HepG2 (cell line): ENCODE measurements around the gene TTC8. TPM values are rescaled to one million over a fixed set of nuclear protein-coding genes. Genes with fewer than 3 reads are reported as not detected.

ENCODE experiments used
- ELF3 ChIP-seq: IDR thresholded peaks from 2 replicates; pipeline ENCODE4 v1.6.1; 2016; ENCODE audit warnings: missing genetic modification reagents, missing compliant biosample characterization
- FOXK1 ChIP-seq: sonication (generic); formaldehyde crosslinking; IDR thresholded peaks from 2 replicates; pipeline ENCODE4 v1.4.0; 2020; ENCODE audit warnings: low read depth, missing genetic modification reagents, borderline replicate concordance
- HNRNPLL ChIP-seq: fragments of 200-400 bp; formaldehyde crosslinking; IDR thresholded peaks from 2 replicates; pipeline ENCODE4 v1.6.1; 2017; ENCODE audit warnings: mild to moderate bottlenecking, low read depth, low read length; ENCODE audit not compliant: poor library complexity, severe bottlenecking
- MED8 ChIP-seq: sonication (generic); formaldehyde crosslinking; IDR thresholded peaks from 2 replicates; pipeline ENCODE4 v1.8.1; 2023; ENCODE audit warnings: mild to moderate bottlenecking, missing genetic modification reagents; ENCODE audit not compliant: insufficient replicate concordance
- MYNN ChIP-seq: sonication (generic); formaldehyde crosslinking; IDR thresholded peaks from 2 replicates; pipeline ENCODE4 v1.4.0; 2020; ENCODE audit warnings: mild to moderate bottlenecking, low read depth, missing genetic modification reagents
- POLR2AphosphoS2 ChIP-seq: IDR thresholded peaks from 2 replicates; pipeline ENCODE4 v1.6.1; 2011; ENCODE audit warnings: low read depth, low read length, improper control_type of control experiment
- RNF2 ChIP-seq: fragments of 450-650 bp; conservative IDR thresholded peaks from 2 replicates; pipeline ENCODE4 v1.6.1; 2016; ENCODE audit warnings: low read depth
- SCMH1 ChIP-seq: sonication (generic); formaldehyde crosslinking; IDR thresholded peaks from 2 replicates; pipeline ENCODE4 v1.9.0; 2021; ENCODE audit warnings: missing genetic modification reagents, mild to moderate bottlenecking, borderline replicate concordance
- SETDB1 ChIP-seq: sonication (generic); formaldehyde crosslinking; IDR thresholded peaks from 2 replicates; pipeline ENCODE4 v1.5.1; 2020; ENCODE audit warnings: missing genetic modification reagents, mild to moderate bottlenecking, borderline replicate concordance
- TAF15 ChIP-seq: fragments of 200-400 bp; formaldehyde crosslinking; IDR thresholded peaks from one replicate; pipeline ENCODE4 v1.6.1; 2018; ENCODE audit warnings: mild to moderate bottlenecking, low read depth, low read length; ENCODE audit not compliant: poor library complexity, severe bottlenecking
- TBL1XR1 ChIP-seq: fragments of 150-350 bp; IDR thresholded peaks from 2 replicates; pipeline ENCODE4 v1.6.1; 2014; ENCODE audit warnings: borderline replicate concordance, low read length; ENCODE audit not compliant: partially characterized antibody
- ZBTB7A ChIP-seq: sonication (generic); formaldehyde crosslinking; IDR thresholded peaks from 2 replicates; pipeline ENCODE4 v1.8.0; 2022; ENCODE audit warnings: mild to moderate bottlenecking, missing genetic modification reagents
- ZMYM4 ChIP-seq: sonication (generic); formaldehyde crosslinking; IDR thresholded peaks from 2 replicates; pipeline ENCODE4 v1.8.1; 2023; ENCODE audit warnings: mild to moderate bottlenecking, missing genetic modification reagents
- ZNF207 ChIP-seq: fragments of 450-650 bp; IDR thresholded peaks from 2 replicates; pipeline ENCODE4 v1.6.1; 2016; ENCODE audit warnings: antibody characterized with exemption, borderline replicate concordance
- ZNF326 ChIP-seq: sonication (generic); formaldehyde crosslinking; IDR thresholded peaks from 2 replicates; pipeline ENCODE4 v1.4.0; 2020; ENCODE audit warnings: missing genetic modification reagents, borderline replicate concordance
- ZNF510 ChIP-seq: sonication (generic); formaldehyde crosslinking; IDR thresholded peaks from 2 replicates; pipeline ENCODE4 v1.4.0; 2020; ENCODE audit warnings: low read depth, mild to moderate bottlenecking, missing genetic modification reagents
- ZNF614 ChIP-seq: IDR thresholded peaks from 2 replicates; pipeline ENCODE4 v1.6.1; 2018; ENCODE audit warnings: missing biosample characterization, missing genetic modification reagents, inconsistent platforms, borderline replicate concordance
- ZNF652 ChIP-seq: IDR thresholded peaks from 2 replicates; pipeline ENCODE4 v1.6.1; 2016; ENCODE audit warnings: low read depth, borderline replicate concordance
- ZNF777 ChIP-seq: sonication (generic); formaldehyde crosslinking; IDR thresholded peaks from 2 replicates; pipeline ENCODE4 v1.4.0; 2020; ENCODE audit warnings: missing genetic modification reagents
- ZNF781 ChIP-seq: sonication (generic); formaldehyde crosslinking; IDR thresholded peaks from 2 replicates; pipeline ENCODE4 v1.5.1; 2020; ENCODE audit warnings: borderline replicate concordance, mild to moderate bottlenecking, missing genetic modification reagents; ENCODE audit errors: not compliant biosample characterization
- ZNF816 ChIP-seq: sonication (generic); formaldehyde crosslinking; IDR thresholded peaks from 2 replicates; pipeline ENCODE4 v1.8.0; 2022; ENCODE audit warnings: missing genetic modification reagents, mild to moderate bottlenecking, borderline replicate concordance
- polyA plus RNA-seq, 8 experiments: library from polyadenylated mRNA; depleted of rRNA in 3 of 8; stranded (reverse) in 7 of 8; unstranded in 1 of 8; fragments of >200 nt; fragmentation: Illumina TruSeq in 4 of 8; extraction: Trizol in 4 of 8; gene quantifications; 2 replicates each; pipeline versions ENCODE4 v1.2.1 to v1.2.3, GENCODE V29; 2011 to 2016; ENCODE audit warnings: low read depth in 4 of 8, missing spikeins in 1 of 8, mixed read lengths in 1 of 8; ENCODE audit not compliant: insufficient read depth in 1 of 8
- total RNA-seq, 5 experiments: library from RNA; depleted of rRNA; stranded (reverse); fragments of >200 nt; fragmentation: Illumina TruSeq; extraction: Trizol; gene quantifications; 2 replicates each; pipeline ENCODE4 v1.2.3, GENCODE V29; 2016; ENCODE audit warnings: low read depth in 1 of 5
- TF ChIP-seq, protein P1 (sequence below): IDR thresholded peaks from 2 replicates; pipeline ENCODE4 v1.6.1; 2018; ENCODE audit warnings: missing genetic modification reagents
- TF ChIP-seq, protein P2 (sequence below): sonication (generic); formaldehyde crosslinking; conservative IDR thresholded peaks from 2 replicates; pipeline ENCODE4 v1.8.0; 2022; ENCODE audit warnings: mild to moderate bottlenecking, moderate library complexity, missing genetic modification reagents
- TF ChIP-seq, protein P3 (sequence below): sonication (generic); formaldehyde crosslinking; IDR thresholded peaks from 2 replicates; pipeline ENCODE4 v1.4.0; 2020; ENCODE audit warnings: missing genetic modification reagents, borderline replicate concordance
- TF ChIP-seq, protein P4 (sequence below): sonication (generic); formaldehyde crosslinking; IDR thresholded peaks from 2 replicates; pipeline ENCODE4 v1.8.0; 2022; ENCODE audit warnings: mild to moderate bottlenecking, missing genetic modification reagents, moderate library complexity

The TTC8 gene
- total and polyA plus RNA-seq, 2 of the 13 experiments (the other 11 are each of a cell fraction or from before 2014, with no cell fraction given), result 13.8 to 15.2 TPM

DNA sequence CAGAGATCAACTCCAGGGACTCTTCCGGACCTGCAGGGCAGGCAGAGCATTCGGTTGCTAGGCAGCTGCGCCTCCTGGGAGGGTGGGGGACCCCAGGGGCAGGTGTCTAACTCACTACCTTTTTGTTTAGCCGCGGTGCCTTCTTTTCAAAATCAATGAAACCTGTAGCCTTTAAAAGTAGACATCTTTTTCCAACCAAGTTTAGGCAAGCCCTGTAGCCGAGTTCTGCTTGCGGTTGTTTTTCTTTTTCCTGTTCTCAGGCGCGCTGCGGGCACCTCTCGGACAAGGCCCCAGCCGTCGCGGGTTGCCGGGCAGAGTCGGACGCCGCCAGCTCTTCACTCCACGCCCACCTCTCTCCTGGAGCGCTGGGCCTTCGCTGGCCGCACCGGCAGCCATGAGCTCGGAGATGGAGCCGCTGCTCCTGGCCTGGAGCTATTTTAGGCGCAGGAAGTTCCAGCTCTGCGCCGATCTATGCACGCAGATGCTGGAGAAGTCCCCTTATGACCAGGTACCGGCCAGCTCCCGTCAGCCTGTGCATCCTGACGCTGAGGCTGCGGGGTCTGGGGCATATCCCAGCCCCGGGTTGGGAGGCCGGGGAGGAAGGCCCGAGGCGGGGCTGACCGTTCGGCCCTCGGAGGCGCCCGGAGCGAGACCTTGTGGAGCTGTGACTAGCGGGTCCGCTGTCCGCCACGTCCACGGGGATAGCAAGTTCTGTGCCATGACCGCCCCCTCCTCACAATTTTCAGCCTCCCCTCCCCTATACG lies at the start of gene TTC8 (continued):
- TF ChIP-seq ZNF510, result no peak
- no peak for TF ChIP-seq SCMH1 (CRISPR knock-in tag)
- TF ChIP-seq, protein P1, sequence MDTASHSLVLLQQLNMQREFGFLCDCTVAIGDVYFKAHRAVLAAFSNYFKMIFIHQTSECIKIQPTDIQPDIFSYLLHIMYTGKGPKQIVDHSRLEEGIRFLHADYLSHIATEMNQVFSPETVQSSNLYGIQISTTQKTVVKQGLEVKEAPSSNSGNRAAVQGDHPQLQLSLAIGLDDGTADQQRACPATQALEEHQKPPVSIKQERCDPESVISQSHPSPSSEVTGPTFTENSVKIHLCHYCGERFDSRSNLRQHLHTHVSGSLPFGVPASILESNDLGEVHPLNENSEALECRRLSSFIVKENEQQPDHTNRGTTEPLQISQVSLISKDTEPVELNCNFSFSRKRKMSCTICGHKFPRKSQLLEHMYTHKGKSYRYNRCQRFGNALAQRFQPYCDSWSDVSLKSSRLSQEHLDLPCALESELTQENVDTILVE (CRISPR knock-in tag), result no peak
- no peak for TF ChIP-seq ZNF781
- peak; percentile 72 for TF ChIP-seq MED8
- TF ChIP-seq RNF2, result 0 out of 2 replicates have a peak, but pooled peaks have one; percentile 60
- TF ChIP-seq, protein P2, sequence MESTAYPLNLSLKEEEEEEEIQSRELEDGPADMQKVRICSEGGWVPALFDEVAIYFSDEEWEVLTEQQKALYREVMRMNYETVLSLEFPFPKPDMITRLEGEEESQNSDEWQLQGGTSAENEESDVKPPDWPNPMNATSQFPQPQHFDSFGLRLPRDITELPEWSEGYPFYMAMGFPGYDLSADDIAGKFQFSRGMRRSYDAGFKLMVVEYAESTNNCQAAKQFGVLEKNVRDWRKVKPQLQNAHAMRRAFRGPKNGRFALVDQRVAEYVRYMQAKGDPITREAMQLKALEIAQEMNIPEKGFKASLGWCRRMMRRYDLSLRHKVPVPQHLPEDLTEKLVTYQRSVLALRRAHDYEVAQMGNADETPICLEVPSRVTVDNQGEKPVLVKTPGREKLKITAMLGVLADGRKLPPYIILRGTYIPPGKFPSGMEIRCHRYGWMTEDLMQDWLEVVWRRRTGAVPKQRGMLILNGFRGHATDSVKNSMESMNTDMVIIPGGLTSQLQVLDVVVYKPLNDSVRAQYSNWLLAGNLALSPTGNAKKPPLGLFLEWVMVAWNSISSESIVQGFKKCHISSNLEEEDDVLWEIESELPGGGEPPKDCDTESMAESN, result peak; percentile 86
- peak; percentile 84 for TF ChIP-seq HNRNPLL
- no peak for TF ChIP-seq POLR2AphosphoS2
- TF ChIP-seq ZNF816 (CRISPR knock-in tag), result peak; percentile 26; the same call in 1 of the 2 replicates
- TF ChIP-seq SETDB1, result no peak
- peak; percentile 71; the same call in 1 of the 2 replicates for TF ChIP-seq ZBTB7A
- no peak for TF ChIP-seq TAF15
- TF ChIP-seq TBL1XR1, result no peak
- peak; percentile 84 for TF ChIP-seq ZMYM4
- TF ChIP-seq ELF3, result 0 out of 2 replicates have a peak, but pooled peaks have one; percentile 53
- TF ChIP-seq ZNF614 (CRISPR knock-in tag), result peak; percentile 69; the same call in 1 of the 2 replicates
- TF ChIP-seq, protein P3, sequence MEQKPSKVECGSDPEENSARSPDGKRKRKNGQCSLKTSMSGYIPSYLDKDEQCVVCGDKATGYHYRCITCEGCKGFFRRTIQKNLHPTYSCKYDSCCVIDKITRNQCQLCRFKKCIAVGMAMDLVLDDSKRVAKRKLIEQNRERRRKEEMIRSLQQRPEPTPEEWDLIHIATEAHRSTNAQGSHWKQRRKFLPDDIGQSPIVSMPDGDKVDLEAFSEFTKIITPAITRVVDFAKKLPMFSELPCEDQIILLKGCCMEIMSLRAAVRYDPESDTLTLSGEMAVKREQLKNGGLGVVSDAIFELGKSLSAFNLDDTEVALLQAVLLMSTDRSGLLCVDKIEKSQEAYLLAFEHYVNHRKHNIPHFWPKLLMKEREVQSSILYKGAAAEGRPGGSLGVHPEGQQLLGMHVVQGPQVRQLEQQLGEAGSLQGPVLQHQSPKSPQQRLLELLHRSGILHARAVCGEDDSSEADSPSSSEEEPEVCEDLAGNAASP (CRISPR knock-in tag), result peak; percentile 13; the same call in 1 of the 2 replicates
- TF ChIP-seq MYNN, result no peak; the same call in 1 of the 2 replicates
- TF ChIP-seq, protein P4, sequence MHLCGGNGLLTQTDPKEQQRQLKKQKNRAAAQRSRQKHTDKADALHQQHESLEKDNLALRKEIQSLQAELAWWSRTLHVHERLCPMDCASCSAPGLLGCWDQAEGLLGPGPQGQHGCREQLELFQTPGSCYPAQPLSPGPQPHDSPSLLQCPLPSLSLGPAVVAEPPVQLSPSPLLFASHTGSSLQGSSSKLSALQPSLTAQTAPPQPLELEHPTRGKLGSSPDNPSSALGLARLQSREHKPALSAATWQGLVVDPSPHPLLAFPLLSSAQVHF (CRISPR knock-in tag), result no peak
- TF ChIP-seq ZNF777 (CRISPR knock-in tag), result peak; percentile 94
- TF ChIP-seq ZNF652 (CRISPR knock-in tag), result no peak
- peak; percentile 45; the same call in 1 of the 2 replicates for TF ChIP-seq FOXK1 (CRISPR knock-in tag)
- no peak for TF ChIP-seq ZNF326 (CRISPR knock-in tag)
- TF ChIP-seq ZNF207, result no peak
